Adrenal gland (tissue), 12 donors: ENCODE data around the gene TFAM. TPM values are rescaled to one million over a fixed set of nuclear protein-coding genes. Genes with fewer than 3 reads are reported as not detected.

ENCODE experiments used
- DNase-seq, 7 donors: peaks; one replicate each; pipeline ENCODE4 v3.0.0-alpha.2; 2019 to 2020
- H3K27ac ChIP-seq, 5 donors: fragments of 200-600 bp; sonication (generic) in 4 of 5; 1 replicate in 3 of 5; 2 replicates in 2 of 5; pipeline versions ENCODE4 v1.5.1 to v1.8.0; 2016 to 2020; ENCODE audit warnings: mild to moderate bottlenecking in 1 of 5
- H3K27me3 ChIP-seq: fragments of 200-600 bp; 2 replicates; pipeline ENCODE4 v1.8.0; 2021
- H3K36me3 ChIP-seq, 2 donors: fragments of 200-600 bp; replicated peaks in 1 of 2; 1 replicate in 1 of 2; 2 replicates in 1 of 2; pipeline versions ENCODE4 v1.5.1 to v1.8.0; 2018 to 2022
- H3K4me1 ChIP-seq, 2 donors: fragments of 200-600 bp; replicated peaks in 1 of 2; 1 replicate in 1 of 2; 2 replicates in 1 of 2; pipeline versions ENCODE4 v1.5.1 to v1.8.0; 2018 to 2021
- H3K4me3 ChIP-seq, 4 donors: fragments of 200-600 bp; sonication (generic) in 3 of 4; one replicate each; pipeline ENCODE4 v1.5.1; 2016 to 2018
- H3K9me3 ChIP-seq, 3 donors: fragments of 200-600 bp; sonication (generic) in 1 of 3; replicated peaks in 1 of 3; 1 replicate in 2 of 3; 2 replicates in 1 of 3; pipeline versions ENCODE4 v1.5.1 to v1.8.0; 2016 to 2021
- CTCF ChIP-seq, 6 experiments: fragments of 450-650 bp in 4 of 6; fragments of 200-600 bp in 2 of 6; sonication (generic) in 1 of 6; IDR thresholded peaks; 1 replicate in 5 of 6; 2 replicates in 1 of 6; pipeline versions ENCODE4 v1.5.1 to v1.8.0; 2016 to 2021; ENCODE audit warnings: antibody characterized with exemption in 6 of 6, mild to moderate bottlenecking in 2 of 6, moderate library complexity in 1 of 6
- POLR2A ChIP-seq, 2 donors: fragments of 450-650 bp; IDR thresholded peaks; one replicate each; pipeline ENCODE4 v1.6.1; 2017; ENCODE audit warnings: antibody characterized with exemption in 2 of 2, mild to moderate bottlenecking in 2 of 2, moderate library complexity in 1 of 2
- WGBS, 4 donors: extraction: QIAGEN DNeasy Blood & Tissue Kit in 2 of 4; methylation state at CpG; one replicate each; pipeline versions ENCODE4 v1.1.5 to v1.1.7; 2013 to 2017; 5-methylcytosine and 5-hydroxymethylcytosine counted together
- intact Hi-C, 2 donors: fragments of 100-400 bp; cut with DNase I; formaldehyde crosslinking; loops; one replicate each; pipeline versions ENCODE4 v1.14.1 to v1.15.0; 2022 to 2023
- polyA plus RNA-seq, 3 donors: library from polyadenylated mRNA; stranded (reverse); fragments of 200-250 nt in 2 of 3; fragments of 350-450 nt in 1 of 3; fragmentation: Illumina TruSeq in 1 of 3; extraction: RNeasy Lipid Tissue Mini Kit (QIAGEN cat#74804) in 1 of 3; gene quantifications; one replicate each; pipeline ENCODE4 v1.2.3, GENCODE V29; 2013 to 2014
- total RNA-seq, 9 donors: library from RNA; depleted of rRNA in 4 of 9; stranded (reverse); fragments of >200 nt in 4 of 9; fragments of 120-200 nt in 1 of 9; fragmentation: NEBNext Ultra II Directional in 1 of 9; extraction: Animal tissue kit (Norgen Biotek cat#: 25700) in 1 of 9; gene quantifications; one replicate each; pipeline versions ENCODE4 v1.1.0 to v1.2.4, GENCODE V29; 2013 to 2023
- donor health status: healthy with polysubstance abuse.
- donor health status: Bipolar disorder and iron deficiency.
- donor health status: DM: yes; HTN: yes; CAD: no.
- donor health status: DM: no; HTN: no; CAD: no.
- donor health status: DM: no; HTN: no; CAD: no.
- donor health status: DM: yes; HTN: yes; CAD: no.

TFAM gene
- total and polyA plus RNA-seq, 12 donors = 4.3 to 55.7 (median 34.2) TPM

- 63 to 85% (median 80%) methylated on average over 5 of the region's 5 CpGs for WGBS, 4 donors
- H3K4me1 ChIP-seq = peaks cover 0 to 8% of the 10 kb centered on the region in 2 donors
- intact Hi-C loops = no loop called here
- TF ChIP-seq CTCF (IDR thresholded peaks at IDR 0.05) (no peak), POLR2A (IDR thresholded peaks at IDR 0.05) (no peak)
- H3K4me3 ChIP-seq = no peak overlapping the region
- H3K27me3 ChIP-seq = no peaks in the 10 kb centered on the region
- no peak overlapping the region for H3K27ac ChIP-seq
- no peaks in the 10 kb centered on the region for H3K36me3 ChIP-seq
- H3K9me3 ChIP-seq = no peaks in the 10 kb centered on the region
- DNase-seq = no peak
These were observed 54.6 kb downstream of the TFAM start for GRCh38 chr10:58439632-58440364.

GRCh38 chr10:58440484-58440883, 55.3 kb downstream of the TFAM start:
- intact Hi-C loops = no loop called here
- TF ChIP-seq POLR2A (IDR thresholded peaks at IDR 0.05) (no peak), CTCF (IDR thresholded peaks at IDR 0.05) (no peak)
- Histone ChIP-seq H3K27ac (no peak overlapping the region), H3K9me3 (no peaks in the 10 kb centered on the region), H3K27me3 (no peaks in the 10 kb centered on the region), H3K4me3 (no peak overlapping the region), H3K36me3 (no peaks in the 10 kb centered on the region), H3K4me1 (peaks cover 0 to 1% of the 10 kb centered on the region in 2 donors)
- no peak for DNase-seq
- 0 to 94% (median 0%) methylated on average over 1 of the region's 1 CpG for WGBS, 4 donors

GRCh38 chr10:58444321-58444720, 59.1 kb downstream of the TFAM start:
- Histone ChIP-seq H3K27ac (no peak overlapping the region), H3K4me1 (no peaks in the 10 kb centered on the region), H3K27me3 (no peaks in the 10 kb centered on the region), H3K4me3 (no peak overlapping the region), H3K9me3 (no peaks in the 10 kb centered on the region), H3K36me3 (no peaks in the 10 kb centered on the region)
- DNase-seq = no peak
- intact Hi-C loops = no loop called here
- WGBS, 4 donors = 49 to 80% (median 55%) methylated on average over 3 of the region's 3 CpGs
- TF ChIP-seq POLR2A (IDR thresholded peaks at IDR 0.05) = no peak
- TF ChIP-seq CTCF (IDR thresholded peaks at IDR 0.05) = no peak

- DNase-seq = no peak
- Histone ChIP-seq H3K27me3 (no peaks in the 10 kb centered on the region), H3K27ac (no peak overlapping the region), H3K4me1 (no peaks in the 10 kb centered on the region), H3K4me3 (no peak overlapping the region), H3K9me3 (no peaks in the 10 kb centered on the region), H3K36me3 (no peaks in the 10 kb centered on the region)
- TF ChIP-seq CTCF (IDR thresholded peaks at IDR 0.05) = no peak
- TF ChIP-seq POLR2A (IDR thresholded peaks at IDR 0.05) = no peak
- WGBS, 4 donors = 73 to 80% (median 79%) methylated on average over 6 of the region's 6 CpGs
- intact Hi-C loops = no loop called here
These were observed 59.7 kb downstream of the TFAM start for GRCh38 chr10:58444876-58445275.
